HCT116 (cell line): ENCODE data around the gene STRIT1. TPM values are rescaled to one million over a fixed set of nuclear protein-coding genes. Genes with fewer than 3 reads are reported as not detected.

ENCODE experiments used
- ATAC-seq: fragments of 200-7000 bp; cut with Tn5 transposase; 2 replicates; pipeline ENCODE4 v1.9.1; 2020; ENCODE audit warnings: mild to moderate bottlenecking, moderate library complexity
- BruUV-seq: library from RNA; stranded (reverse); fragments of 400-500 nt; replicated peaks from 2 replicates; lab custom pipeline; 2021; lab: Mats Ljungman, UMichigan
- CTCF ChIA-PET: fragments of 300-600 bp; sonication (Branson Sonifier 250); formaldehyde crosslinking; loops from one replicate; lab custom pipeline; 2021; ENCODE audit warnings: antibody characterized with exemption; lab: Charles Lee
- POLR2A ChIA-PET: fragments of 300-600, 350-600 bp; sonication (Branson Sonifier 250); formaldehyde crosslinking; loops from one replicate; lab custom pipeline; 2021; ENCODE audit warnings: antibody characterized with exemption; lab: Charles Lee
- RAD21 ChIA-PET, 2 experiments: fragments of 300-600 bp; sonication (Branson Sonifier 250); formaldehyde crosslinking; loops; one replicate each; lab custom pipeline; 2023; ENCODE audit warnings: low total read pairs in 2 of 2; ENCODE audit not compliant: uncharacterized antibody in 2 of 2, unreplicated experiment in 2 of 2, low non-redundant PET in 1 of 2; lab: Charles Lee
- DNase-seq: peaks from one replicate; pipeline ENCODE4 v3.0.0-alpha.2; 2010; ENCODE audit warnings: low read depth, low spot score
- H2AFZ ChIP-seq: fragments of 200-600 bp; shearing (Covaris generic), sonication (generic); 2 replicates; pipeline ENCODE4 v1.6.1; 2017; ENCODE audit warnings: low read depth, mixed run types, mixed read lengths, antibody characterized with exemption, low read length; ENCODE audit not compliant: poor library complexity, severe bottlenecking
- H3K27ac ChIP-seq: 2 replicates; pipeline ENCODE4 v1.5.1; 2012; ENCODE audit warnings: low read depth, low read length
- H3K27me3 ChIP-seq: fragments of 200-600 bp; sonication (generic); 2 replicates; pipeline ENCODE4 v1.6.1; 2016; ENCODE audit warnings: mixed run types, low read length, mixed read lengths; ENCODE audit not compliant: insufficient read depth
- H3K36me3 ChIP-seq, 2 experiments: fragments of 200-500 bp in 1 of 2; fragments of 200-600 bp in 1 of 2; sonication (Bioruptor generic) in 1 of 2; sonication (generic) in 1 of 2; 2 replicates each; pipeline versions ENCODE4 v1.5.1 to v1.6.1; 2014 to 2016; ENCODE audit warnings: low read length in 2 of 2, inconsistent platforms in 1 of 2, mixed read lengths in 1 of 2, mixed run types in 1 of 2; ENCODE audit not compliant: insufficient read depth in 2 of 2, control insufficient read depth in 1 of 2
- H3K4me1 ChIP-seq, 2 experiments: fragments of 200-600 bp in 1 of 2; sonication (generic) in 1 of 2; 2 replicates each; pipeline versions ENCODE4 v1.5.1 to v1.6.1; 2012 to 2017; ENCODE audit warnings: low read length in 2 of 2, inconsistent platforms in 1 of 2, mild to moderate bottlenecking in 1 of 2, mixed read lengths in 1 of 2, mixed run types in 1 of 2, moderate library complexity in 1 of 2; ENCODE audit not compliant: insufficient read depth in 2 of 2, control insufficient read depth in 1 of 2
- H3K4me2 ChIP-seq: fragments of 200-600 bp; sonication (generic); 2 replicates; pipeline ENCODE4 v1.6.1; 2017; ENCODE audit warnings: mixed run types, low read length, mixed read lengths
- H3K4me3 ChIP-seq, 2 experiments: fragments of 200-600 bp in 1 of 2; sonication (generic) in 1 of 2; replicated peaks in 1 of 2; 2 replicates each; pipeline ENCODE4 v1.5.1; 2011 to 2016; ENCODE audit warnings: low read length in 2 of 2, control low read depth in 1 of 2, low read depth in 1 of 2, mild to moderate bottlenecking in 1 of 2, mixed read lengths in 1 of 2, mixed run types in 1 of 2
- H3K79me2 ChIP-seq: fragments of 200-600 bp; sonication (generic); 2 replicates; pipeline ENCODE4 v1.6.1; 2017; ENCODE audit warnings: mild to moderate bottlenecking, mixed run types, low read length, moderate library complexity, mixed read lengths; ENCODE audit not compliant: insufficient read depth
- H3K9ac ChIP-seq: fragments of 200-600 bp; sonication (generic); 2 replicates; pipeline ENCODE4 v1.6.1; 2016; ENCODE audit warnings: low read length, mixed read lengths
- H3K9me2 ChIP-seq: fragments of 200-600 bp; sonication (generic), shearing (Covaris generic); 2 replicates; pipeline ENCODE4 v1.6.1; 2017; ENCODE audit warnings: mixed run types, mild to moderate bottlenecking, moderate library complexity; ENCODE audit not compliant: insufficient read depth
- H3K9me3 ChIP-seq, 2 experiments: fragments of 200-500 bp in 1 of 2; fragments of 200-600 bp in 1 of 2; sonication (Bioruptor generic) in 1 of 2; sonication (generic) in 1 of 2; 2 replicates each; pipeline ENCODE4 v1.6.1; 2014 to 2017; ENCODE audit warnings: low read length in 2 of 2, mixed read lengths in 2 of 2, inconsistent platforms in 1 of 2, low read depth in 1 of 2, mild to moderate bottlenecking in 1 of 2, mixed run types in 1 of 2, moderate library complexity in 1 of 2; ENCODE audit not compliant: control insufficient read depth in 1 of 2, insufficient read depth in 1 of 2
- H4K20me1 ChIP-seq: fragments of 200-600 bp; sonication (generic), shearing (Covaris generic); 2 replicates; pipeline ENCODE4 v1.6.1; 2017; ENCODE audit warnings: mixed run types, mild to moderate bottlenecking, moderate library complexity; ENCODE audit not compliant: insufficient read depth
- CBX3 ChIP-seq: IDR thresholded peaks from 2 replicates; pipeline ENCODE4 v1.6.1; 2012; ENCODE audit warnings: low read depth
- CEBPB ChIP-seq: IDR thresholded peaks from 2 replicates; pipeline ENCODE4 v1.6.1; 2012; ENCODE audit warnings: low read depth
- EGR1 ChIP-seq: IDR thresholded peaks from 2 replicates; pipeline ENCODE4 v1.6.1; 2012; ENCODE audit warnings: low read depth
- EZH2 ChIP-seq: fragments of 200-600 bp; sonication (generic); IDR thresholded peaks from 2 replicates; pipeline ENCODE4 v1.6.1; 2017; ENCODE audit warnings: antibody characterized with exemption, mixed run types
- FOSL1 ChIP-seq: IDR thresholded peaks from 2 replicates; pipeline ENCODE4 v1.6.1; 2012; ENCODE audit warnings: low read depth
- POLR2A ChIP-seq: IDR thresholded peaks from 2 replicates; pipeline ENCODE4 v1.7.0; 2011; ENCODE audit warnings: borderline replicate concordance; ENCODE audit not compliant: insufficient read depth, insufficient read length; ENCODE audit errors: extremely low read depth
- RAD21 ChIP-seq: IDR thresholded peaks from 2 replicates; pipeline ENCODE4 v1.6.1; 2012; ENCODE audit warnings: low read depth, mild to moderate bottlenecking
- SIN3A ChIP-seq: IDR thresholded peaks from 2 replicates; pipeline ENCODE4 v1.6.1; 2012; ENCODE audit warnings: low read depth
- SP1 ChIP-seq: IDR thresholded peaks from 2 replicates; pipeline ENCODE4 v1.6.1; 2012; ENCODE audit warnings: low read depth
- SRF ChIP-seq: IDR thresholded peaks from 2 replicates; pipeline ENCODE4 v1.6.1; 2012; ENCODE audit warnings: low read depth
- YY1 ChIP-seq: IDR thresholded peaks from 2 replicates; pipeline ENCODE4 v1.6.1; 2011; ENCODE audit warnings: low read length, low read depth, moderate library complexity, mild to moderate bottlenecking; ENCODE audit not compliant: insufficient replicate concordance; ENCODE audit errors: extremely low read depth
- ZFX ChIP-seq: fragments of 450-650 bp; IDR thresholded peaks from 2 replicates; pipeline ENCODE4 v1.6.1; 2017
- intact Hi-C: fragments of 100-400 bp; cut with micrococcal nuclease; formaldehyde crosslinking; loops from 2 replicates; pipeline ENCODE4 v1.10.0; 2022
- total RNA-seq: library from RNA; stranded (reverse); gene quantifications from one replicate; pipeline ENCODE4 v1.2.1, GENCODE V29; 2021; ENCODE audit not compliant: unreplicated experiment
- TF ChIP-seq, protein P1 (sequence below): IDR thresholded peaks from 2 replicates; pipeline ENCODE4 v1.6.1; 2011; ENCODE audit warnings: mild to moderate bottlenecking, low read length, moderate library complexity; ENCODE audit not compliant: insufficient replicate concordance; ENCODE audit errors: extremely low read depth
- TF ChIP-seq, protein P2 (sequence below): IDR thresholded peaks from 2 replicates; pipeline ENCODE4 v1.6.1; 2012; ENCODE audit warnings: low read depth

The STRIT1 gene
- total RNA-seq, 1 experiment from 2014 or later: not detected

DNA sequence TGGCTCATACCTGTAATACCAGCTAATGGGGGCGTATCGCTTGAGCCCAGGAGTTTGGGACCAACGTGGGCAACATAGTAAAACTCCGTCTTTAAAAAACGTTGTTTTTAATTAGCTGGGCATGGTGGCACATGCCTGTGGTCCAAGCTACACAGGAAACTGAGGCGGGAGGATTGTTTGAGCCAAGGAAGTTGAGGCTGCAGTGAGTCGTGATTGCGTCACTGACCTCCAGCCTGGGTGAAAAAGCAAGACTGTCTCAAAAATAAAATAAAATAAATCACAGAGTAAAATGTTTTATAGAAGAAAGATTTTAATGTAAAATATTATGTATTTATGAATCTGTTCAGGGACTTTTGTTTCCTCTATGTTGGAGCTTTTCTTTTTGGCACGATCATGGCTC is 15.3 kb upstream of the STRIT1 start:
- ChIA-PET CTCF (no interaction called here), RAD21 (no interaction called here)

GRCh38 chr3:155307183-155307582 is 13.7 kb upstream of the STRIT1 start:
- no TSS peak for BruUV-seq
- Histone ChIP-seq H3K9me2 (no peaks in the 10 kb centered on the region; the same call in 1 of the 2 replicates), H3K9me3 (no peaks in the 10 kb centered on the region), H3K4me1 (peaks cover 0 to 4% of the 10 kb centered on the region in 2 experiments; a peak in 2 of 4 replicates), H3K4me3 (no peak overlapping the region), H3K27me3 (no peaks in the 10 kb centered on the region), H3K36me3 (no peaks in the 10 kb centered on the region), H3K27ac (no peak overlapping the region), H3K9ac (no peak overlapping the region), H3K4me2 (no peak overlapping the region), H3K79me2 (no peaks in the 10 kb centered on the region), H2AFZ (no peak overlapping the region), H4K20me1 (no peaks in the 10 kb centered on the region)
- ChIA-PET RAD21 (no interaction called here), POLR2A (no interaction called here), CTCF (no interaction called here)
- intact Hi-C loops: no loop called here
- no peak for DNase-seq
- ATAC-seq: no peak
- TF ChIP-seq EGR1: no peak
- TF ChIP-seq, protein P1, sequence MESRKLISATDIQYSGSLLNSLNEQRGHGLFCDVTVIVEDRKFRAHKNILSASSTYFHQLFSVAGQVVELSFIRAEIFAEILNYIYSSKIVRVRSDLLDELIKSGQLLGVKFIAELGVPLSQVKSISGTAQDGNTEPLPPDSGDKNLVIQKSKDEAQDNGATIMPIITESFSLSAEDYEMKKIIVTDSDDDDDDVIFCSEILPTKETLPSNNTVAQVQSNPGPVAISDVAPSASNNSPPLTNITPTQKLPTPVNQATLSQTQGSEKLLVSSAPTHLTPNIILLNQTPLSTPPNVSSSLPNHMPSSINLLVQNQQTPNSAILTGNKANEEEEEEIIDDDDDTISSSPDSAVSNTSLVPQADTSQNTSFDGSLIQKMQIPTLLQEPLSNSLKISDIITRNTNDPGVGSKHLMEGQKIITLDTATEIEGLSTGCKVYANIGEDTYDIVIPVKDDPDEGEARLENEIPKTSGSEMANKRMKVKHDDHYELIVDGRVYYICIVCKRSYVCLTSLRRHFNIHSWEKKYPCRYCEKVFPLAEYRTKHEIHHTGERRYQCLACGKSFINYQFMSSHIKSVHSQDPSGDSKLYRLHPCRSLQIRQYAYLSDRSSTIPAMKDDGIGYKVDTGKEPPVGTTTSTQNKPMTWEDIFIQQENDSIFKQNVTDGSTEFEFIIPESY: no peak
- no peak for TF ChIP-seq YY1
- TF ChIP-seq EZH2: no peak
- no peak for TF ChIP-seq ZFX
- no peak for TF ChIP-seq CBX3
- TF ChIP-seq SRF: no peak
- TF ChIP-seq FOSL1: no peak
- no peak for TF ChIP-seq RAD21
- TF ChIP-seq, protein P2, sequence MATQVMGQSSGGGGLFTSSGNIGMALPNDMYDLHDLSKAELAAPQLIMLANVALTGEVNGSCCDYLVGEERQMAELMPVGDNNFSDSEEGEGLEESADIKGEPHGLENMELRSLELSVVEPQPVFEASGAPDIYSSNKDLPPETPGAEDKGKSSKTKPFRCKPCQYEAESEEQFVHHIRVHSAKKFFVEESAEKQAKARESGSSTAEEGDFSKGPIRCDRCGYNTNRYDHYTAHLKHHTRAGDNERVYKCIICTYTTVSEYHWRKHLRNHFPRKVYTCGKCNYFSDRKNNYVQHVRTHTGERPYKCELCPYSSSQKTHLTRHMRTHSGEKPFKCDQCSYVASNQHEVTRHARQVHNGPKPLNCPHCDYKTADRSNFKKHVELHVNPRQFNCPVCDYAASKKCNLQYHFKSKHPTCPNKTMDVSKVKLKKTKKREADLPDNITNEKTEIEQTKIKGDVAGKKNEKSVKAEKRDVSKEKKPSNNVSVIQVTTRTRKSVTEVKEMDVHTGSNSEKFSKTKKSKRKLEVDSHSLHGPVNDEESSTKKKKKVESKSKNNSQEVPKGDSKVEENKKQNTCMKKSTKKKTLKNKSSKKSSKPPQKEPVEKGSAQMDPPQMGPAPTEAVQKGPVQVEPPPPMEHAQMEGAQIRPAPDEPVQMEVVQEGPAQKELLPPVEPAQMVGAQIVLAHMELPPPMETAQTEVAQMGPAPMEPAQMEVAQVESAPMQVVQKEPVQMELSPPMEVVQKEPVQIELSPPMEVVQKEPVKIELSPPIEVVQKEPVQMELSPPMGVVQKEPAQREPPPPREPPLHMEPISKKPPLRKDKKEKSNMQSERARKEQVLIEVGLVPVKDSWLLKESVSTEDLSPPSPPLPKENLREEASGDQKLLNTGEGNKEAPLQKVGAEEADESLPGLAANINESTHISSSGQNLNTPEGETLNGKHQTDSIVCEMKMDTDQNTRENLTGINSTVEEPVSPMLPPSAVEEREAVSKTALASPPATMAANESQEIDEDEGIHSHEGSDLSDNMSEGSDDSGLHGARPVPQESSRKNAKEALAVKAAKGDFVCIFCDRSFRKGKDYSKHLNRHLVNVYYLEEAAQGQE: no peak
- no peak for TF ChIP-seq SP1
- TF ChIP-seq SIN3A: no peak

More for the DNA sequence above, 15.3 kb upstream of the STRIT1 start:
- ATAC-seq (no peak), DNase-seq (no peak)
- H3K9ac ChIP-seq: no peak overlapping the region
- no peak overlapping the region for H3K4me3 ChIP-seq
- BruUV-seq: no TSS peak
- intact Hi-C loops: no loop called here
- no peaks in the 10 kb centered on the region for H3K79me2 ChIP-seq
- TF ChIP-seq CEBPB: peak; percentile 62; the same call in 1 of the 2 replicates
- TF ChIP-seq SIN3A: no peak
- TF ChIP-seq SP1: no peak
- TF ChIP-seq POLR2A: no peak
- TF ChIP-seq EZH2: no peak
- no peak for TF ChIP-seq ZFX
- peak; percentile 33; the same call in 1 of the 2 replicates for TF ChIP-seq FOSL1
- no peaks in the 10 kb centered on the region for H3K9me3 ChIP-seq
- H3K9me2 ChIP-seq: no peaks in the 10 kb centered on the region
- H2AFZ ChIP-seq: peak overlapping the region; percentile 41
- no peaks in the 10 kb centered on the region for H3K27me3 ChIP-seq
- POLR2A ChIA-PET: no interaction called here
- H3K4me2 ChIP-seq: peak overlapping the region; percentile 30; the same call in 1 of the 2 replicates
- no peaks in the 10 kb centered on the region for H4K20me1 ChIP-seq
- H3K36me3 ChIP-seq: no peaks in the 10 kb centered on the region
- H3K4me1 ChIP-seq: peaks cover 0 to 4% of the 10 kb centered on the region in 2 experiments; a peak in 2 of 4 replicates
- H3K27ac ChIP-seq: no peak overlapping the region
